B cell (primary cell): ENCODE results near the gene KIF21A. TPM values are rescaled to one million over a fixed set of nuclear protein-coding genes. Genes with fewer than 3 reads are reported as not detected.

ENCODE experiments used
- ATAC-seq: fragments of 200-7000 bp; cut with Tn5 transposase; one replicate; pipeline ENCODE4 v1.10.0; 2021; ENCODE audit warnings: low read depth, mild to moderate bottlenecking, moderate number of reproducible peaks, moderate library complexity
- CTCF ChIA-PET: fragments of 350-600 bp; sonication (Branson Sonifier 250); formaldehyde crosslinking; loops from one replicate; lab custom pipeline; 2021; ENCODE audit warnings: antibody characterized with exemption, inconsistent platforms; lab: Charles Lee
- POLR2A ChIA-PET: fragments of 350-600 bp; sonication (Branson Sonifier 250); formaldehyde crosslinking; loops from one replicate; lab custom pipeline; 2021; ENCODE audit warnings: antibody characterized with exemption; lab: Charles Lee
- DNase-seq: peaks from one replicate; pipeline ENCODE4 v3.0.0; 2013
- H2AFZ ChIP-seq: 2 replicates; pipeline ENCODE4 v1.6.1; 2012; ENCODE audit warnings: mild to moderate bottlenecking, low read depth, low read length; ENCODE audit not compliant: insufficient read depth, poor library complexity, severe bottlenecking
- H3K27ac ChIP-seq, 2 donors: 1 replicate in 1 of 2; 2 replicates in 1 of 2; pipeline ENCODE4 v1.5.1; 2012 to 2013; ENCODE audit warnings: low read length in 2 of 2, mild to moderate bottlenecking in 2 of 2, moderate library complexity in 1 of 2
- H3K27me3 ChIP-seq, 4 experiments: fragments of 200-600 bp in 1 of 4; sonication (generic) in 1 of 4; replicated peaks in 1 of 4; 1 replicate in 2 of 4; 2 replicates in 2 of 4; pipeline versions ENCODE4 v1.6.1 to v1.7.0; 2013 to 2016; ENCODE audit warnings: low read length in 3 of 4, mild to moderate bottlenecking in 2 of 4, mixed read lengths in 1 of 4, moderate library complexity in 1 of 4; ENCODE audit not compliant: insufficient read depth in 4 of 4, control insufficient read depth in 3 of 4; ENCODE audit errors: control extremely low read depth in 1 of 4
- H3K36me3 ChIP-seq, 2 experiments: replicated peaks in 1 of 2; 1 replicate in 1 of 2; 2 replicates in 1 of 2; pipeline versions ENCODE4 v1.6.1 to v1.7.1; 2013; ENCODE audit warnings: low read length in 1 of 2; ENCODE audit not compliant: insufficient read depth in 2 of 2, control insufficient read depth in 1 of 2; ENCODE audit errors: control extremely low read depth in 1 of 2, extremely low read depth in 1 of 2
- H3K4me1 ChIP-seq, 2 donors: fragments of 200-600 bp in 1 of 2; sonication (generic) in 1 of 2; 1 replicate in 1 of 2; 2 replicates in 1 of 2; pipeline versions ENCODE4 v1.5.1 to v1.6.1; 2013 to 2017; ENCODE audit warnings: low read length in 2 of 2; ENCODE audit not compliant: control insufficient read depth in 2 of 2, insufficient read depth in 2 of 2
- H3K4me2 ChIP-seq: replicated peaks from 2 replicates; pipeline ENCODE3; 2012; ENCODE audit warnings: mild to moderate bottlenecking, low read depth, low read length; ENCODE audit not compliant: poor library complexity, severe bottlenecking
- H3K4me3 ChIP-seq, 5 experiments: fragments of 200-600 bp in 1 of 5; sonication (generic) in 1 of 5; 1 replicate in 3 of 5; 2 replicates in 2 of 5; pipeline versions ENCODE4 v1.5.1 to v1.7.0; 2011 to 2016; ENCODE audit warnings: low read length in 4 of 5, mild to moderate bottlenecking in 4 of 5, low read depth in 2 of 5, control low read depth in 1 of 5, moderate library complexity in 1 of 5; ENCODE audit not compliant: insufficient read depth in 1 of 5; ENCODE audit errors: control extremely low read depth in 1 of 5, extremely low read depth in 1 of 5
- H3K79me2 ChIP-seq: fragments of 200-600 bp; sonication (generic); one replicate; pipeline ENCODE4 v1.6.0; 2016; ENCODE audit warnings: low read length; ENCODE audit not compliant: control insufficient read depth, insufficient read depth
- H3K9ac ChIP-seq: fragments of 200-600 bp; sonication (generic); 2 replicates; pipeline ENCODE4 v1.6.1; 2017; ENCODE audit warnings: mild to moderate bottlenecking, low read length, moderate library complexity
- H3K9me3 ChIP-seq, 3 donors: one replicate each; pipeline versions ENCODE4 v1.6.1 to v1.7.1; 2013; ENCODE audit warnings: low read length in 2 of 3; ENCODE audit not compliant: control insufficient read depth in 2 of 3, insufficient read depth in 1 of 3; ENCODE audit errors: control extremely low read depth in 1 of 3
- H4K20me1 ChIP-seq: 2 replicates; pipeline ENCODE4 v1.6.0; 2012; ENCODE audit warnings: mild to moderate bottlenecking, low read length; ENCODE audit not compliant: insufficient read depth, control insufficient read depth, poor library complexity, severe bottlenecking
- H3K27ac Mint-ChIP-seq: one replicate; pipeline ENCODE4 v1.8.0; 2021; ENCODE audit warnings: mixed read lengths
- H3K27me3 Mint-ChIP-seq: one replicate; pipeline ENCODE4 v1.8.0; 2021; ENCODE audit warnings: mixed read lengths
- H3K4me1 Mint-ChIP-seq: one replicate; pipeline ENCODE4 v1.8.0; 2021; ENCODE audit warnings: mixed read lengths
- H3K4me3 Mint-ChIP-seq: one replicate; pipeline ENCODE4 v1.8.0; 2021; ENCODE audit warnings: mixed read lengths
- H3K9me3 Mint-ChIP-seq: one replicate; pipeline ENCODE4 v1.8.0; 2022; ENCODE audit warnings: mixed read lengths; ENCODE audit not compliant: insufficient read depth
- EZH2 ChIP-seq: IDR thresholded peaks from 2 replicates; pipeline ENCODE4 v1.6.1; 2012; ENCODE audit warnings: borderline replicate concordance, low read depth, mild to moderate bottlenecking, moderate library complexity, low read length; ENCODE audit not compliant: insufficient read depth, poor library complexity, severe bottlenecking
- WGBS: methylation state at CpG from one replicate; pipeline ENCODE4 v1.1.5; 2013; ENCODE audit warnings: missing lambda C conversion rate; ENCODE audit not compliant: insufficient coverage; 5-methylcytosine and 5-hydroxymethylcytosine counted together
- intact Hi-C: fragments of 100-400 bp; cut with micrococcal nuclease; formaldehyde crosslinking; loops from one replicate; pipeline ENCODE4 v1.10.0; 2022
- polyA plus RNA-seq: library from polyadenylated mRNA; depleted of rRNA; stranded (reverse); fragments of >200 nt; gene quantifications from 2 replicates; pipeline ENCODE4 v1.2.3, GENCODE V29; 2012
- total RNA-seq, 2 donors: library from RNA; stranded (reverse); fragments of 120-200 nt in 1 of 2; gene quantifications; 1 replicate in 1 of 2; 2 replicates in 1 of 2; pipeline versions ENCODE4 v1.2.3 to v1.2.4, GENCODE V29; 2013 to 2022
- TF ChIP-seq, protein P1 (sequence below): fragments of 200-600 bp; IDR thresholded peaks from one replicate; pipeline ENCODE4 v1.8.0; 2022; ENCODE audit warnings: antibody characterized with exemption, mild to moderate bottlenecking

KIF21A gene
- total and polyA plus RNA-seq, 2 donors (not counting 1 experiment from before 2014, with no cell fraction given): 0.33 to 2.2 TPM

DNA sequence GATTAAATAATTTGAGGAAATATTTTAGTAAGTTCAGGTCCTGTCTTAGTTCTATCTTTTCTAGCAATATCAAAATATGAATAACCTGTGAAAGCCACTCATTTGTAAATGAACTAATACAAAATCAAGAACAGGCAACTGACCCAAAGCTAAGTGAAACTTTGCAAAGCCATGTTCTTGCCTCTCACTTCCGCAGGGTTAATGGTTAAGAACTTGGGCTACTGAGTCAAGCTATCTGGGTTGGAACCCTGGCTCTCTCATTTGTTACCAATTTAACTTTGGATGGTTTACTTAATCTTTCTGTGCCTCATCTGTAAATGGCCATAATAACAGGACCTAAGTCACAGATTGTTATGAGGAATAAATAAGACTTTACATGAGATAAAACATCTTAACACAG is 2.8 kb downstream of the KIF21A start:
- no peak overlapping the region for H3K4me3 ChIP-seq
- H3K4me1 ChIP-seq: peaks cover 11 to 14% of the 10 kb centered on the region in 2 donors
- no peak overlapping the region for H3K9ac ChIP-seq
- H2AFZ ChIP-seq: no peak overlapping the region
- no peak overlapping the region for H3K27ac ChIP-seq
- TF ChIP-seq, protein P1, sequence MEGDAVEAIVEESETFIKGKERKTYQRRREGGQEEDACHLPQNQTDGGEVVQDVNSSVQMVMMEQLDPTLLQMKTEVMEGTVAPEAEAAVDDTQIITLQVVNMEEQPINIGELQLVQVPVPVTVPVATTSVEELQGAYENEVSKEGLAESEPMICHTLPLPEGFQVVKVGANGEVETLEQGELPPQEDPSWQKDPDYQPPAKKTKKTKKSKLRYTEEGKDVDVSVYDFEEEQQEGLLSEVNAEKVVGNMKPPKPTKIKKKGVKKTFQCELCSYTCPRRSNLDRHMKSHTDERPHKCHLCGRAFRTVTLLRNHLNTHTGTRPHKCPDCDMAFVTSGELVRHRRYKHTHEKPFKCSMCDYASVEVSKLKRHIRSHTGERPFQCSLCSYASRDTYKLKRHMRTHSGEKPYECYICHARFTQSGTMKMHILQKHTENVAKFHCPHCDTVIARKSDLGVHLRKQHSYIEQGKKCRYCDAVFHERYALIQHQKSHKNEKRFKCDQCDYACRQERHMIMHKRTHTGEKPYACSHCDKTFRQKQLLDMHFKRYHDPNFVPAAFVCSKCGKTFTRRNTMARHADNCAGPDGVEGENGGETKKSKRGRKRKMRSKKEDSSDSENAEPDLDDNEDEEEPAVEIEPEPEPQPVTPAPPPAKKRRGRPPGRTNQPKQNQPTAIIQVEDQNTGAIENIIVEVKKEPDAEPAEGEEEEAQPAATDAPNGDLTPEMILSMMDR: no peak
- no peak for TF ChIP-seq EZH2
- no peaks in the 10 kb centered on the region for H3K36me3 ChIP-seq
- peaks cover 0 to 14% (median 5%) of the 10 kb centered on the region in 4 experiments for H3K27me3 ChIP-seq
- intact Hi-C loops: no loop called here
- peaks cover 40% of the 10 kb centered on the region for H3K27me3 Mint-ChIP-seq
- H3K9me3 ChIP-seq: no peaks in the 10 kb centered on the region
- ATAC-seq: no peak
- no peaks in the 10 kb centered on the region for H3K9me3 Mint-ChIP-seq
- peaks cover 14% of the 10 kb centered on the region for H3K4me1 Mint-ChIP-seq
- ChIA-PET POLR2A (no interaction called here), CTCF (no interaction called here)
- no CpG with 5 or more reads among the region's 1 CpG for WGBS
- no peak overlapping the region for H3K27ac Mint-ChIP-seq
- DNase-seq: no peak
- H3K4me2 ChIP-seq: no peak overlapping the region
- H3K4me3 Mint-ChIP-seq: no peak overlapping the region
- no peaks in the 10 kb centered on the region for H3K79me2 ChIP-seq
- H4K20me1 ChIP-seq: no peaks in the 10 kb centered on the region

DNA sequence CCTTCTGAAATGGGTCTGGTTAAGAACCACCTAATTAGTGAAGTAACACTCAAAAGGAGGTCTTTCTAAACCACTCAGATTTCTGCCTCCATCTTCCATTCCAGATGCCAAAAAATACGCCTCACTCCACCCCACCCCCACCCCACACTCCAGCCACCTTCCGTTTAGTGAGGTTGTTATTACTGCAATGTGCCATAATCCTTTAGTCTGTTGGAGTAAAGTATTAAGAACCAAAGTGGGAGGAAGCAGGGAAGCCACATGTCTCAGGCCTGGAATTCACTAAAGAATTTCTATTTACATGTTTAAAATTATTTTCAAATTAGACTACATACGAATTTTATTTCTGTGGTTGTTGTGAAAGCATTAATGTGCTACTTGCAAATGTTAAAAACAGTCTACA is 7.4 kb downstream of the KIF21A start:
- H3K4me3 Mint-ChIP-seq: no peak overlapping the region
- ATAC-seq (no peak), DNase-seq (no peak)
- H3K27me3 ChIP-seq: peaks cover 0 to 10% (median 2%) of the 10 kb centered on the region in 4 experiments
- POLR2A ChIA-PET: no interaction called here
- H3K9me3 Mint-ChIP-seq: no peaks in the 10 kb centered on the region
- no peak overlapping the region for H3K27ac Mint-ChIP-seq
- H2AFZ ChIP-seq: no peak overlapping the region
- H3K4me1 Mint-ChIP-seq: no peaks in the 10 kb centered on the region
- H3K79me2 ChIP-seq: no peaks in the 10 kb centered on the region
- no peaks in the 10 kb centered on the region for H3K9me3 ChIP-seq
- H3K4me1 ChIP-seq: no peaks in the 10 kb centered on the region
- H3K4me2 ChIP-seq: no peak overlapping the region
- intact Hi-C loops: no loop called here
- H3K4me3 ChIP-seq: no peak overlapping the region
- WGBS: no CpG with 5 or more reads among the region's 3 CpGs
- no peak overlapping the region for H3K27ac ChIP-seq
- H3K27me3 Mint-ChIP-seq: peaks cover 16% of the 10 kb centered on the region
- no peaks in the 10 kb centered on the region for H4K20me1 ChIP-seq
- no peak overlapping the region for H3K9ac ChIP-seq
- TF ChIP-seq, protein P1: no peak
- no peak for TF ChIP-seq EZH2
- CTCF ChIA-PET: no interaction called here
- H3K36me3 ChIP-seq: no peaks in the 10 kb centered on the region
